B cell (primary cell): ENCODE data around the gene PRKCZ. TPM values are rescaled to one million over a fixed set of nuclear protein-coding genes. Genes with fewer than 3 reads are reported as not detected.

Experiments
- ATAC-seq: fragments of 200-7000 bp; cut with Tn5 transposase; one replicate; pipeline ENCODE4 v1.10.0; 2021; ENCODE audit warnings: low read depth, mild to moderate bottlenecking, moderate number of reproducible peaks, moderate library complexity
- CTCF ChIA-PET: fragments of 350-600 bp; sonication (Branson Sonifier 250); formaldehyde crosslinking; loops from one replicate; lab custom pipeline; 2021; ENCODE audit warnings: antibody characterized with exemption, inconsistent platforms; lab: Charles Lee
- POLR2A ChIA-PET: fragments of 350-600 bp; sonication (Branson Sonifier 250); formaldehyde crosslinking; loops from one replicate; lab custom pipeline; 2021; ENCODE audit warnings: antibody characterized with exemption; lab: Charles Lee
- DNase-seq: peaks from one replicate; pipeline ENCODE4 v3.0.0; 2013
- H2AFZ ChIP-seq: 2 replicates; pipeline ENCODE4 v1.6.1; 2012; ENCODE audit warnings: mild to moderate bottlenecking, low read depth, low read length; ENCODE audit not compliant: insufficient read depth, poor library complexity, severe bottlenecking
- H3K27ac ChIP-seq, 2 donors: 1 replicate in 1 of 2; 2 replicates in 1 of 2; pipeline ENCODE4 v1.5.1; 2012 to 2013; ENCODE audit warnings: low read length in 2 of 2, mild to moderate bottlenecking in 2 of 2, moderate library complexity in 1 of 2
- H3K27me3 ChIP-seq, 4 experiments: fragments of 200-600 bp in 1 of 4; sonication (generic) in 1 of 4; replicated peaks in 1 of 4; 1 replicate in 2 of 4; 2 replicates in 2 of 4; pipeline versions ENCODE4 v1.6.1 to v1.7.0; 2013 to 2016; ENCODE audit warnings: low read length in 3 of 4, mild to moderate bottlenecking in 2 of 4, mixed read lengths in 1 of 4, moderate library complexity in 1 of 4; ENCODE audit not compliant: insufficient read depth in 4 of 4, control insufficient read depth in 3 of 4; ENCODE audit errors: control extremely low read depth in 1 of 4
- H3K36me3 ChIP-seq, 2 experiments: replicated peaks in 1 of 2; 1 replicate in 1 of 2; 2 replicates in 1 of 2; pipeline versions ENCODE4 v1.6.1 to v1.7.1; 2013; ENCODE audit warnings: low read length in 1 of 2; ENCODE audit not compliant: insufficient read depth in 2 of 2, control insufficient read depth in 1 of 2; ENCODE audit errors: control extremely low read depth in 1 of 2, extremely low read depth in 1 of 2
- H3K4me1 ChIP-seq, 2 donors: fragments of 200-600 bp in 1 of 2; sonication (generic) in 1 of 2; 1 replicate in 1 of 2; 2 replicates in 1 of 2; pipeline versions ENCODE4 v1.5.1 to v1.6.1; 2013 to 2017; ENCODE audit warnings: low read length in 2 of 2; ENCODE audit not compliant: control insufficient read depth in 2 of 2, insufficient read depth in 2 of 2
- H3K4me2 ChIP-seq: replicated peaks from 2 replicates; pipeline ENCODE3; 2012; ENCODE audit warnings: mild to moderate bottlenecking, low read depth, low read length; ENCODE audit not compliant: poor library complexity, severe bottlenecking
- H3K4me3 ChIP-seq, 5 experiments: fragments of 200-600 bp in 1 of 5; sonication (generic) in 1 of 5; 1 replicate in 3 of 5; 2 replicates in 2 of 5; pipeline versions ENCODE4 v1.5.1 to v1.7.0; 2011 to 2016; ENCODE audit warnings: low read length in 4 of 5, mild to moderate bottlenecking in 4 of 5, low read depth in 2 of 5, control low read depth in 1 of 5, moderate library complexity in 1 of 5; ENCODE audit not compliant: insufficient read depth in 1 of 5; ENCODE audit errors: control extremely low read depth in 1 of 5, extremely low read depth in 1 of 5
- H3K79me2 ChIP-seq: fragments of 200-600 bp; sonication (generic); one replicate; pipeline ENCODE4 v1.6.0; 2016; ENCODE audit warnings: low read length; ENCODE audit not compliant: control insufficient read depth, insufficient read depth
- H3K9ac ChIP-seq: fragments of 200-600 bp; sonication (generic); 2 replicates; pipeline ENCODE4 v1.6.1; 2017; ENCODE audit warnings: mild to moderate bottlenecking, low read length, moderate library complexity
- H3K9me3 ChIP-seq, 3 donors: one replicate each; pipeline versions ENCODE4 v1.6.1 to v1.7.1; 2013; ENCODE audit warnings: low read length in 2 of 3; ENCODE audit not compliant: control insufficient read depth in 2 of 3, insufficient read depth in 1 of 3; ENCODE audit errors: control extremely low read depth in 1 of 3
- H4K20me1 ChIP-seq: 2 replicates; pipeline ENCODE4 v1.6.0; 2012; ENCODE audit warnings: mild to moderate bottlenecking, low read length; ENCODE audit not compliant: insufficient read depth, control insufficient read depth, poor library complexity, severe bottlenecking
- H3K27ac Mint-ChIP-seq: one replicate; pipeline ENCODE4 v1.8.0; 2021; ENCODE audit warnings: mixed read lengths
- H3K27me3 Mint-ChIP-seq: one replicate; pipeline ENCODE4 v1.8.0; 2021; ENCODE audit warnings: mixed read lengths
- H3K4me1 Mint-ChIP-seq: one replicate; pipeline ENCODE4 v1.8.0; 2021; ENCODE audit warnings: mixed read lengths
- H3K4me3 Mint-ChIP-seq: one replicate; pipeline ENCODE4 v1.8.0; 2021; ENCODE audit warnings: mixed read lengths
- H3K9me3 Mint-ChIP-seq: one replicate; pipeline ENCODE4 v1.8.0; 2022; ENCODE audit warnings: mixed read lengths; ENCODE audit not compliant: insufficient read depth
- EZH2 ChIP-seq: IDR thresholded peaks from 2 replicates; pipeline ENCODE4 v1.6.1; 2012; ENCODE audit warnings: borderline replicate concordance, low read depth, mild to moderate bottlenecking, moderate library complexity, low read length; ENCODE audit not compliant: insufficient read depth, poor library complexity, severe bottlenecking
- WGBS: methylation state at CpG from one replicate; pipeline ENCODE4 v1.1.5; 2013; ENCODE audit warnings: missing lambda C conversion rate; ENCODE audit not compliant: insufficient coverage; 5-methylcytosine and 5-hydroxymethylcytosine counted together
- intact Hi-C: fragments of 100-400 bp; cut with micrococcal nuclease; formaldehyde crosslinking; loops from one replicate; pipeline ENCODE4 v1.10.0; 2022
- polyA plus RNA-seq: library from polyadenylated mRNA; depleted of rRNA; stranded (reverse); fragments of >200 nt; gene quantifications from 2 replicates; pipeline ENCODE4 v1.2.3, GENCODE V29; 2012
- total RNA-seq, 2 donors: library from RNA; stranded (reverse); fragments of 120-200 nt in 1 of 2; gene quantifications; 1 replicate in 1 of 2; 2 replicates in 1 of 2; pipeline versions ENCODE4 v1.2.3 to v1.2.4, GENCODE V29; 2013 to 2022
- TF ChIP-seq, protein P1 (sequence below): fragments of 200-600 bp; IDR thresholded peaks from one replicate; pipeline ENCODE4 v1.8.0; 2022; ENCODE audit warnings: antibody characterized with exemption, mild to moderate bottlenecking

The PRKCZ gene
- total and polyA plus RNA-seq, 2 donors (not counting 1 experiment from before 2014, with no cell fraction given): 17.9 to 53.2 TPM

DNA sequence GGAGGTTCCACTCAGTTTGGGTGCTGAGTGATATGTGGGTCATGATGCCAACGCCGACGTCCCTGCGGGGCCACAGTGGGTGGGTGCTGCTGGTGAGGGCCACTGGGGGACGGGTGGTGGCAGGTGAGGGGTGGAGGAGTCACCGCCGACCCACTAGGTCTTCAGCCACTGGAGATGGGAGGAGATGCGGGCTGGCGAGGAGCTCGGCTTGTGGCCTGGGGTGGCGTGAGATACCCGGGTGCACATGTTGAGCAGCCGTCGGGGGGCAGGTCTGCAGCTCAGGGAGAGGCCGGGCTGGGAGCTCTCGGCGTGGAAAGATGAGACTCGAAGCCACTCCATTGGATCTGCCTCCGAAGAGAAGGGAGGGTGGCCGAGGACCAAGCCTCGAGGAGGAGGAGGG, 103.8 kb downstream of the PRKCZ start:
- 96% methylated on average over 18 of the region's 21 CpGs for WGBS
- Histone ChIP-seq H2AFZ (no peak overlapping the region), H3K27me3 (no peaks in the 10 kb centered on the region), H3K79me2 (no peaks in the 10 kb centered on the region), H3K4me3 (no peak overlapping the region), H3K9ac (no peak overlapping the region), H3K4me2 (no peak overlapping the region), H3K9me3 (no peaks in the 10 kb centered on the region), H4K20me1 (no peaks in the 10 kb centered on the region), H3K4me1 (peaks cover 0 to 2% of the 10 kb centered on the region in 2 donors), H3K27ac (no peak overlapping the region), H3K36me3 (peaks cover 0 to 5% of the 10 kb centered on the region in 2 experiments)
- intact Hi-C loops: no loop called here
- ChIA-PET POLR2A (no interaction called here), CTCF (no interaction called here)
- ATAC-seq: no peak
- Mint-ChIP-seq H3K9me3 (no peaks in the 10 kb centered on the region), H3K4me3 (no peak overlapping the region), H3K27ac (no peak overlapping the region), H3K4me1 (no peaks in the 10 kb centered on the region), H3K27me3 (no peaks in the 10 kb centered on the region)
- no peak for TF ChIP-seq EZH2
- TF ChIP-seq, protein P1, sequence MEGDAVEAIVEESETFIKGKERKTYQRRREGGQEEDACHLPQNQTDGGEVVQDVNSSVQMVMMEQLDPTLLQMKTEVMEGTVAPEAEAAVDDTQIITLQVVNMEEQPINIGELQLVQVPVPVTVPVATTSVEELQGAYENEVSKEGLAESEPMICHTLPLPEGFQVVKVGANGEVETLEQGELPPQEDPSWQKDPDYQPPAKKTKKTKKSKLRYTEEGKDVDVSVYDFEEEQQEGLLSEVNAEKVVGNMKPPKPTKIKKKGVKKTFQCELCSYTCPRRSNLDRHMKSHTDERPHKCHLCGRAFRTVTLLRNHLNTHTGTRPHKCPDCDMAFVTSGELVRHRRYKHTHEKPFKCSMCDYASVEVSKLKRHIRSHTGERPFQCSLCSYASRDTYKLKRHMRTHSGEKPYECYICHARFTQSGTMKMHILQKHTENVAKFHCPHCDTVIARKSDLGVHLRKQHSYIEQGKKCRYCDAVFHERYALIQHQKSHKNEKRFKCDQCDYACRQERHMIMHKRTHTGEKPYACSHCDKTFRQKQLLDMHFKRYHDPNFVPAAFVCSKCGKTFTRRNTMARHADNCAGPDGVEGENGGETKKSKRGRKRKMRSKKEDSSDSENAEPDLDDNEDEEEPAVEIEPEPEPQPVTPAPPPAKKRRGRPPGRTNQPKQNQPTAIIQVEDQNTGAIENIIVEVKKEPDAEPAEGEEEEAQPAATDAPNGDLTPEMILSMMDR: no peak
- DNase-seq: no peak

GRCh38 chr1:2155147-2155598, 105.0 kb downstream of the PRKCZ start:
- H3K4me2 ChIP-seq: no peak overlapping the region
- H3K36me3 ChIP-seq: peaks cover 0 to 12% of the 10 kb centered on the region in 2 experiments
- no peaks in the 10 kb centered on the region for H3K4me1 Mint-ChIP-seq
- ChIA-PET CTCF (no interaction called here), POLR2A (no interaction called here)
- H3K27me3 ChIP-seq: no peaks in the 10 kb centered on the region
- no peaks in the 10 kb centered on the region for H4K20me1 ChIP-seq
- ATAC-seq (no peak), DNase-seq (no peak)
- no peak overlapping the region for H3K4me3 ChIP-seq
- no peak overlapping the region for H2AFZ ChIP-seq
- H3K27me3 Mint-ChIP-seq: no peaks in the 10 kb centered on the region
- no peaks in the 10 kb centered on the region for H3K79me2 ChIP-seq
- WGBS: 96% methylated on average over 10 of the region's 10 CpGs
- no peaks in the 10 kb centered on the region for H3K9me3 Mint-ChIP-seq
- H3K27ac Mint-ChIP-seq: no peak overlapping the region
- intact Hi-C loops: no loop called here
- H3K9ac ChIP-seq: no peak overlapping the region
- H3K9me3 ChIP-seq: no peaks in the 10 kb centered on the region
- H3K4me1 ChIP-seq: no peaks in the 10 kb centered on the region
- H3K4me3 Mint-ChIP-seq: no peak overlapping the region
- no peak for TF ChIP-seq EZH2
- TF ChIP-seq, protein P1: no peak
- H3K27ac ChIP-seq: no peak overlapping the region
